ENCODE data around the gene PIGS. TPM values are rescaled to one million over a fixed set of nuclear protein-coding genes. Genes with fewer than 3 reads are reported as not detected.

Gene PIGS
- total and polyA plus RNA-seq, 9 of the 15 experiments (the other 6 are each of a cell fraction or from before 2014, with no cell fraction given) = 47.5 to 138 (median 57.6) TPM

DNA sequence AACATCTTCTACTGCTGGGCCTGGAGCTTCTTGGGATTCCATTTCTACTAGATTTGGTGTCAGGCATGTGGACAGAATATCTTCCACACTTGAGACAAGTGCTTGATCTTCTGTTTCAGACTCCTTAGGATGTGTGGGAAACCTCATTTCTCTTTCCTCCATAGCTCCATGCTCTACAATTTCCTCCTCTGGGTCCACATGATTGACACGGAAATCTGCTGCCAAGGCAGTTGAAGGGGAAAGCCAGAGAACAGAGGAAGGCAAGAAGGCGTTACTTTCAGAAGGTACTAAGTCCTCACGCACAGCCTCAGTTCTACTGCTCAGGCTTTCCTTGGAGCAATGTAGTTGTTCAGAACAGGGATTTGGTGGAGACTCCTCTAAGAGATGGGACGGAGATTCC, 20.9 kb upstream of the PIGS start:
- Histone ChIP-seq H3K4me2 (ENCODE audit: insufficient read depth, low read length) (no peak overlapping the region), H2AFZ (ENCODE audit: low read depth, low read length) (no peak overlapping the region), H4K20me1 (replicated peaks; ENCODE audit: control insufficient read depth, insufficient read depth, low read length) (no peaks in the 10 kb centered on the region), H3K27me3 (ENCODE audit: control insufficient read depth in 2 of 2, insufficient read depth in 2 of 2, low read length in 2 of 2) (no peaks in the 10 kb centered on the region), H3K9me1 (ENCODE audit: control insufficient read depth, insufficient read depth, low read length) (no peaks in the 10 kb centered on the region), H3K4me1 (replicated peaks in 1 of 2; ENCODE audit: control insufficient read depth in 2 of 2, insufficient read depth in 2 of 2, low read length in 2 of 2) (peaks cover 0 to under 1% of the 10 kb centered on the region in 2 experiments; a peak in 2 of 5 replicates), H3K4me3 (no peak overlapping the region), H3K9me3 (replicated peaks; ENCODE audit: control insufficient read depth, insufficient read depth, low read depth, low read length) (no peaks in the 10 kb centered on the region), H3K79me2 (ENCODE audit: control insufficient read depth, insufficient read depth, low read length) (peaks cover 20% of the 10 kb centered on the region), H3K27ac (ENCODE audit: extremely low read depth, low read depth, low read length) (no peak overlapping the region), H3K9ac (ENCODE audit: insufficient read depth in 1 of 2, low read depth in 2 of 2, low read length in 2 of 2) (no peak overlapping the region), H3K36me3 (ENCODE audit: control insufficient read depth, insufficient read depth, low read length) (peaks cover 77% of the 10 kb centered on the region)
- in situ Hi-C loops (cut with MboI) (no loop called here), intact Hi-C loops (cut with micrococcal nuclease) (loop anchor here (10.0 kb wide), 1 partner anchor 313 kb away; the partner anchor contains the start of gene DHRS13)
- no peak for DNase-seq (ENCODE audit: extremely low read depth in 1 of 4, low spot score in 3 of 4)
- TF ChIP-seq FOXK1 (CRISPR knock-in tag; IDR thresholded peaks at IDR 0.05; ENCODE audit: borderline replicate concordance) (no peak), NCOA6 (IDR thresholded peaks at IDR 0.05) (no peak), ZNF507 (tag; conservative IDR thresholded peaks at IDR 0.05) (no peak), DMBX1 (CRISPR knock-in tag; IDR thresholded peaks at IDR 0.05; ENCODE audit: borderline replicate concordance) (no peak), ZNF780A (CRISPR knock-in tag; IDR thresholded peaks at IDR 0.05) (no peak), GATA2 (CRISPR knock-in tag; IDR thresholded peaks at IDR 0.05) (no peak), NEUROD1 (IDR thresholded peaks at IDR 0.05; ENCODE audit: borderline replicate concordance, low read depth, low read length, partially characterized antibody) (no peak), FUS (optimal IDR thresholded peaks at IDR 0.05; ENCODE audit: low read depth, low read length) (no peak), EWSR1 (IDR thresholded peaks at IDR 0.05; ENCODE audit: borderline replicate concordance, low read depth, partially characterized antibody) (no peak)
- TF ChIP-seq, protein P1, sequence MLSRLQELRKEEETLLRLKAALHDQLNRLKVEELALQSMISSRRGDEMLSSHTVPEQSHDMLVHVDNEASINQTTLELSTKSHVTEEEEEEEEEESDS (CRISPR knock-in tag; IDR thresholded peaks at IDR 0.05) = no peak
- TF ChIP-seq, protein P2, sequence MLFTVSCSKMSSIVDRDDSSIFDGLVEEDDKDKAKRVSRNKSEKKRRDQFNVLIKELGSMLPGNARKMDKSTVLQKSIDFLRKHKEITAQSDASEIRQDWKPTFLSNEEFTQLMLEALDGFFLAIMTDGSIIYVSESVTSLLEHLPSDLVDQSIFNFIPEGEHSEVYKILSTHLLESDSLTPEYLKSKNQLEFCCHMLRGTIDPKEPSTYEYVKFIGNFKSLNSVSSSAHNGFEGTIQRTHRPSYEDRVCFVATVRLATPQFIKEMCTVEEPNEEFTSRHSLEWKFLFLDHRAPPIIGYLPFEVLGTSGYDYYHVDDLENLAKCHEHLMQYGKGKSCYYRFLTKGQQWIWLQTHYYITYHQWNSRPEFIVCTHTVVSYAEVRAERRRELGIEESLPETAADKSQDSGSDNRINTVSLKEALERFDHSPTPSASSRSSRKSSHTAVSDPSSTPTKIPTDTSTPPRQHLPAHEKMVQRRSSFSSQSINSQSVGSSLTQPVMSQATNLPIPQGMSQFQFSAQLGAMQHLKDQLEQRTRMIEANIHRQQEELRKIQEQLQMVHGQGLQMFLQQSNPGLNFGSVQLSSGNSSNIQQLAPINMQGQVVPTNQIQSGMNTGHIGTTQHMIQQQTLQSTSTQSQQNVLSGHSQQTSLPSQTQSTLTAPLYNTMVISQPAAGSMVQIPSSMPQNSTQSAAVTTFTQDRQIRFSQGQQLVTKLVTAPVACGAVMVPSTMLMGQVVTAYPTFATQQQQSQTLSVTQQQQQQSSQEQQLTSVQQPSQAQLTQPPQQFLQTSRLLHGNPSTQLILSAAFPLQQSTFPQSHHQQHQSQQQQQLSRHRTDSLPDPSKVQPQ (CRISPR knock-in tag; IDR thresholded peaks at IDR 0.05; ENCODE audit: borderline replicate concordance) = no peak
- TF ChIP-seq, protein P3, sequence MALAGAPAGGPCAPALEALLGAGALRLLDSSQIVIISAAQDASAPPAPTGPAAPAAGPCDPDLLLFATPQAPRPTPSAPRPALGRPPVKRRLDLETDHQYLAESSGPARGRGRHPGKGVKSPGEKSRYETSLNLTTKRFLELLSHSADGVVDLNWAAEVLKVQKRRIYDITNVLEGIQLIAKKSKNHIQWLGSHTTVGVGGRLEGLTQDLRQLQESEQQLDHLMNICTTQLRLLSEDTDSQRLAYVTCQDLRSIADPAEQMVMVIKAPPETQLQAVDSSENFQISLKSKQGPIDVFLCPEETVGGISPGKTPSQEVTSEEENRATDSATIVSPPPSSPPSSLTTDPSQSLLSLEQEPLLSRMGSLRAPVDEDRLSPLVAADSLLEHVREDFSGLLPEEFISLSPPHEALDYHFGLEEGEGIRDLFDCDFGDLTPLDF (CRISPR knock-in tag; IDR thresholded peaks at IDR 0.05) = no peak
- TF ChIP-seq, protein P4, sequence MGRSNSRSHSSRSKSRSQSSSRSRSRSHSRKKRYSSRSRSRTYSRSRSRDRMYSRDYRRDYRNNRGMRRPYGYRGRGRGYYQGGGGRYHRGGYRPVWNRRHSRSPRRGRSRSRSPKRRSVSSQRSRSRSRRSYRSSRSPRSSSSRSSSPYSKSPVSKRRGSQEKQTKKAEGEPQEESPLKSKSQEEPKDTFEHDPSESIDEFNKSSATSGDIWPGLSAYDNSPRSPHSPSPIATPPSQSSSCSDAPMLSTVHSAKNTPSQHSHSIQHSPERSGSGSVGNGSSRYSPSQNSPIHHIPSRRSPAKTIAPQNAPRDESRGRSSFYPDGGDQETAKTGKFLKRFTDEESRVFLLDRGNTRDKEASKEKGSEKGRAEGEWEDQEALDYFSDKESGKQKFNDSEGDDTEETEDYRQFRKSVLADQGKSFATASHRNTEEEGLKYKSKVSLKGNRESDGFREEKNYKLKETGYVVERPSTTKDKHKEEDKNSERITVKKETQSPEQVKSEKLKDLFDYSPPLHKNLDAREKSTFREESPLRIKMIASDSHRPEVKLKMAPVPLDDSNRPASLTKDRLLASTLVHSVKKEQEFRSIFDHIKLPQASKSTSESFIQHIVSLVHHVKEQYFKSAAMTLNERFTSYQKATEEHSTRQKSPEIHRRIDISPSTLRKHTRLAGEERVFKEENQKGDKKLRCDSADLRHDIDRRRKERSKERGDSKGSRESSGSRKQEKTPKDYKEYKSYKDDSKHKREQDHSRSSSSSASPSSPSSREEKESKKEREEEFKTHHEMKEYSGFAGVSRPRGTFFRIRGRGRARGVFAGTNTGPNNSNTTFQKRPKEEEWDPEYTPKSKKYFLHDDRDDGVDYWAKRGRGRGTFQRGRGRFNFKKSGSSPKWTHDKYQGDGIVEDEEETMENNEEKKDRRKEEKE (IDR thresholded peaks at IDR 0.05; ENCODE audit: borderline replicate concordance in 1 of 2, control insufficient read depth in 1 of 2, low read depth in 2 of 2, low read length in 1 of 2) = no peak
- ATAC-seq = no peak
- ChIA-PET CTCF (ENCODE audit: low intra/inter-chr PET ratio) (no interaction called here), POLR2A (interaction anchor here (0.6 to 15.9 kb wide), 7 partner anchors 10 to 359 kb away, joined by 3 to 274 read pairs (median 3); partner anchors contain the start of gene ALDOC)
- BruUV-seq (replicated peaks) = TSS peak; percentile 17
- 82% methylated on average over 4 of the region's 4 CpGs for WGBS (ENCODE audit: insufficient coverage, low coverage, missing lambda C conversion rate)
- peak; percentile 29 for FAIRE-seq
